CD4-positive, CD25-positive, alpha-beta regulatory T cell (primary cell): Measurements from ENCODE around the gene METTL8. TPM values are rescaled to one million over a fixed set of nuclear protein-coding genes. Genes with fewer than 3 reads are reported as not detected.

ENCODE experiments used
- polyA plus RNA-seq, 4 donors: library from polyadenylated mRNA; unstranded; fragments of 300-500 nt; fragmentation: Illumina TruSeq; gene quantifications; one replicate each; pipeline ENCODE4 v1.2.3, GENCODE V29; 2021
- total RNA-seq: library from RNA; stranded (reverse); gene quantifications from one replicate; pipeline ENCODE4 v1.2.3, GENCODE V29; 2022

Gene METTL8
- total and polyA plus RNA-seq, 5 donors from 2014 or later, result 12.6 to 27.3 (median 19.7) TPM

Other genes starting within 250 kb of the METTL8 start
- 18.4 TPM for gene DCAF17, start 236 bp upstream of the METTL8 start, total RNA-seq
- 10 to 100 TPM; 10.3 to 16.0 (median 12.3) TPM for gene DCAF17, start 236 bp upstream of the METTL8 start, polyA plus RNA-seq
- gene CYBRD1, start 88.5 kb upstream of the METTL8 start, total RNA-seq, result 0.94 TPM
- under 1 TPM in 2 of 4 donors, not detected in 2; 0.09 to 0.20 TPM for gene CYBRD1, start 88.5 kb upstream of the METTL8 start, polyA plus RNA-seq